ENCODE data around the gene RFTN1.
"Not testable (repeated sequence)": the region's sequence is repeated elsewhere in the genome, so short reads cannot be mapped to it uniquely, and the experiment has no call there.

Gene RFTN1

DNA sequence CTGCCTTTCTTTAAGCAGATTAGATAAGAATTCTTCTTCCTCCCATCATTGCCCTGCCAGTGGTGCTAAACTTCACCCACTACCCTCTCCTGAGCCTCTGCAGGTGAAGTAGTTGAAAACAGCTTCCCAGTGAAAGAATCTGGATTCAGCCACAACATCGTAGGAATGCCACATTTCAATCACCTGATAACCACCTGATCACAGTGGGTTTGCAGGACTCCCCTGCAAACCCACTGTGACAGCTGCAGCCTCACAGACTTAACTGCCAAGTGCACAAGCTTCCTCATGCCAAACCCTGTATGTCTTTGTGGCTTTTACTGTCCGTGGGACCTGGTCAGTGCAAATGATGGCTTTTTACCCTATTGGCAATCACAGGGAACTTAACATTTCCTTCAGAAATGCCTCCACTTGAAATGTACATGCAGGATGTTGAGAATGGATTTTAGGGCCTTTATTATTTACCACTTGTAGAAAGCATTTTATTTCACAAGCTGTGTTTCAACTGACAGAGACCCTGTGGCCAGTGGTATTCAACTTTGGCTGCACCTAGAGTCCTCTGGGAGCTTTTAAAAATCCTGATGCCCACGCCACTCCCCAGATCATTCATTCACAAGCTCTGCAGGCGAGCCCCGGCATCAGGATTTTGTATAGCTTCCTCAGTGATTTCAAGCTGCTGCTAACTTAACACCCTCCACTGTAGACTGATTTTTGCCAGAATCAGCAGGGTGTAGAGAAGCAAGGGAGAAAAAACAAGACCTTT, 199.4 kb downstream of the RFTN1 start:
- no peak for DNase-seq (ENCODE audit: extremely low read depth in 1 of 2, low read depth in 1 of 2)

GRCh38 chr3:16311960-16312451, 201.5 kb downstream of the RFTN1 start:
- DNase-seq (ENCODE audit: extremely low read depth in 1 of 2, low read depth in 1 of 2): no peak

- not testable (repeated sequence) for DNase-seq (ENCODE audit: extremely low read depth in 1 of 2, low read depth in 1 of 2)
Observed at GRCh38 chr3:16310486-16310885, 203.0 kb downstream of the RFTN1 start.

DNA sequence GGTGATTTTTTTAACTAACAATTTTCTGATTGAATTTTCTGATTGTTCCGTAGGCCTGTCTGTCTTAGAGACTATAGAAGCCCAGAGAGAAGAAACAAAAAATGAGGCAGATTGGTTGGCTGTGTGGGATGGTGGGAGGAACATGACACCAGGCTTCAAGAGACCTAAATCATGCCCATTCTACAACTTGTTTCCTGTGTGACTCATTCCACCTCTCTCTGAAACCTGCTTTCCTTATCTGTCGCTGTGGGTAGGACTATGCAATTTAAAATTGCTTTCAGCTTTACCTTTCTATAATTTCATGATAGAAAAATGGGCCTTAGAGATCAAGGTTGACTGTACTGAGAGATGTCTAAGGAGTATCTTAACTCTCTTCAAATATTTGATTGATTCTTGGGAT, 203.9 kb downstream of the RFTN1 start:
- DNase-seq (ENCODE audit: extremely low read depth in 1 of 2, low read depth in 1 of 2): no peak

DNA sequence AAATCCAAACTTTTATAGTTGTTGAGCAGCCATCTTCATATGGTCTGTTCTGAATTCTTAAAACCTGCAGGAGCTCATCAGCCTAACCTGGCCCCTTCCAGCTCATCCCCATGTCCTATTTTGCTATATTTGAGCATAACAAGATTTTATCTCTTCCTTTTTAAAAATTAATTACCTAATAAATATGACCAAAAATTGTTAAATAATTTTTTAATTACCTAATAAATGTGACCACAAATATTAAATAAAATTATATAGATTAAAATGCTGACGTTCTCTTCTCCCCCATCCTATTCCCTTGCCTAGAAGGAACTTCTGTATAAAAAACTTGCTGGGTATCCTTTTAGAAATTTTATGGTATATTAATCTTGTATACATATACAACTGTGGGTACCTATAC, 204.8 kb downstream of the RFTN1 start:
- no peak for DNase-seq (ENCODE audit: extremely low read depth in 1 of 2, low read depth in 1 of 2)

DNA sequence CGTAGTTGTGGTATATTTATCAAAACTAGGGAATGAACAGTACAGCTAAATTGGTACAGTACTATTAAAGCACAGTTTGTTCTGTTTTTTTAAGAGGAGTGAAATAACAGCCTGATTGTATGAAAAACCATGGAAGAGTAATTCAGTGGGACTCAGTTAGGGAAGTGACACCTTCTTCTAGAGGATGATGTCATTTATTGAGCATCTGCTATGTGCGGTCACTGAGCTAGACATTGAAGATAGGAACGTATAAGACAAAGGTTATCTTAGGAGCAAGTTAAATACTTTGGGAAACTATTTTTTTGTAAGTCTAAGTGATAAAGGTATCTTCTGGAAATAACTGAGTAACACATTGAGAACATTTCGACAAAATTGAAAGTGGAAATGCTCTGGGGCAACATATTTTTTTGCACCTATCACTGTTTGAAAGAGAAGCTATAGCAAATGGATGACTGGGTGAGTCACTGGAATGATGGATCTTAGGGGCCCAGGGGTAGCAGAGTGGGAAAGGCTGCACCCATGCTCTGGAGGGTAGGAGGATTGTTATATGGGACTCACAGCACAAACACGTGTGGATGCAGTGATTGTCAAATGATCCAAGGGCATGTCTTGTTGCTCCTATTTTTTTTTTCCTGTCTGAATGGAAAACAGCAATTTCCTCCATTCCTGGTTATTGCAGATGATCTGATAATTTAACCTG, 205.5 kb downstream of the RFTN1 start:
- no peak for DNase-seq (ENCODE audit: extremely low read depth in 1 of 2, low read depth in 1 of 2)

DNA sequence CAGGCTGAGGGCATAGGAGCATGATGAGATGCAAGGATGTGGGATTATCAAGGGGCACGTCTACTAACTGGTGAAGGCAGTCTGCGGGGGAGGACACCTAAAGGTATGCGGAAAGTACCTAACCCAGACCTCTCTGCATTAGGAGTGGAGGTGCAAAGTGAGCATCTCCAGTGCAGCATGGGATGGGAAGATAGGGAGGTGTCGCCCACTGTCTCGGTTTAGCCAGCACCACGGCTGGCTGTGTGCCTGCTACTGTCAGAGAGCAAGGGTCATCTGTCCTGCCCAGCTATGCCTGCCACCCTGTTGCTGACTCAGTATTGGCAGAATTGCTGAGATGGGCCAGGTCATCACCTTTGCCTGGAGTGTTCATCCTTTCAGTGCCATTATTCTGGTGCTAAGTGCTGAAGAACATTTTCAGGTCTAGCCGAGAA, 208.4 kb downstream of the RFTN1 start:
- DNase-seq (ENCODE audit: extremely low read depth in 1 of 2, low read depth in 1 of 2): no peak

DNA sequence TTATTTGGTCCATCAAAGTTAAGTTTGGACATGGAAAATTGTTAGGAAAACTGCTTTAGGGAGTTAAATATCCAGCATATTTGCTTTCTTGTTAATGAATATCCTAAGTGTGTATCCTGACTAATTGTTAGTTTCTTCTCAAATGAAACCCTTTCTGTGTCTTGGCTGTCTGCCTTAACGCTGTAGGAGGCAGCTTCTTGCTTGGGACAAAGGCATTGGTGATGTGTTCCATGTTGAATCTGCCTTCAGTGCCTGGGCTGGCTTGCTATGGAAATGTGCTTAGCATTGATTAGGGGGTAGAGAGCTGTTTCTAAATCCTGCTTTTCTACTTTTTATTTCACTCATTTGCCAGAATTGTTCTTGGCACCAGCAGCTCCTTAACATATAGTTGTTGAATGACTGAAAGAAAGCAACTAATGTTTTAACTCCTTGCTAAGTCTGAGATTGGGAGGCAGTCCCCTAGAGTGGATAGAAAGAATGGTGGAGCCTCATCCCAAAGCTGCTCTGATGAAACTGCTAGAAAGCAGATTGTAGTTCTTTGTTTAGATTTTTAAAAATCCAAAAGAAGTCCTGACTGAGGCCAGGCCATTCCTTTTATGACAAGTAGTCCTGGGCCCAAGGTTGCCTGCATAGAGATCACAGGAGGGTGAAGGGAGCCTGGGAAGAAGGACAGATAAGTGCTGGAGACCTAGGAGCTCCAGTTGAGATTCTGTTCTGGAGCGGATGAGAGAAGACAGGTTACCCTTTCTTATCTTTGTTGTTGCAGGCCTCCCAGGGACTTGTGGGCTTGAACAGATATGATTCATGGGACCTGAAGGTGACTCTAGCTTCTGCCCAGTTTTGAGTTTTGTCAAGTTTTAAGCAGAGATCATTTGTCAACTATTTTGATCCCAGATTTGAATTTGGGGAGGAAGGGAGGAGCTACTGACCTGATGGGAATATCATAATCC, 209.2 kb downstream of the RFTN1 start:
- DNase-seq (ENCODE audit: extremely low read depth in 1 of 2, low read depth in 1 of 2): no peak

- DNase-seq (ENCODE audit: extremely low read depth in 1 of 2, low read depth in 1 of 2): no peak
Observed at GRCh38 chr3:16303037-16303575, 210.4 kb downstream of the RFTN1 start.

DNA sequence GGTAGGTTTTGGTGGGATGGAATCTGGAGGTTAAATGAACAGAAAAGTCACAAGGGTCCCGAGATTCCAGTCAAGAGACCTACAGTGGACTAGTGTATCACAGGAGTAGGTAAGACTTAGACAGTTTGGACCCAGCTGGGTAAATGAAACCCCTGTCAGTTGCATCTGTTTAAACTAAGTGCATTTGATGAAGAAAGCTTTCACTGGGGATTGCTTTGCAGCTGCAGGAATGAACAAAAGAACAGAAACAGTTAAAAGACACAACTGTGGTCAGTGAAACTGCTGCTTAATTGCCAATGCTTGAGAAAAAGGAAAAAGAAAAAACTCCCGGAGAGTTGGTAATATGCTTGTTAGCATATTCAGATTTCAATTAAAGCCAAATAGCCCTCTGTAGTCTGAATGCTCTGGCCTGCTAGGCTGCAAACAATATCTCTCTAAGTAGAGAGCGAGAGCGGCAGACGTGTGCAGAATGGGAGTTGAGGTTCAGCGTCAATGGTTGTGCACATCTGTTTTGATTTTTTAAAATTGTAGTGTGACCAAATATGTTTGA, 211.3 kb downstream of the RFTN1 start:
- no peak for DNase-seq (ENCODE audit: extremely low read depth in 1 of 2, low read depth in 1 of 2)

DNA sequence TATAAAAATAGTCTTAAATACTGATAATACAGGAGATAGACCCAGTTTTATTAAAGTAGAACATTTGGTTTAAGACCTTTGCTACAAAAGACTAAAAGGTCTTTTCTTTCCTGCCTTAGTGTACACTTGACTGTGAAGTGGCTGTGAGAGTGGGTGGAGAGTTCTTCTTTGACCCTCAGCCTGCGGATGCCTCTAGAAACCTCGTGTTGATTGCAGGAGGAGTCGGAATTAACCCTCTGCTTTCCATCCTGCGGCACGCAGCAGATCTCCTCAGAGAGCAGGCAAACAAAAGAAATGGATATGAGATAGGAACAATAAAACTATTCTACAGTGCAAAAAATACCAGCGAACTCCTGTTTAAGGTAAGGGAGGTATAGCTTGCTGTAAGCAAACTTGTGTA, 212.0 kb downstream of the RFTN1 start:
- DNase-seq (ENCODE audit: extremely low read depth in 1 of 2, low read depth in 1 of 2): no peak

GRCh38 chr3:16300881-16301359, 212.6 kb downstream of the RFTN1 start:
- DNase-seq (ENCODE audit: extremely low read depth in 1 of 2, low read depth in 1 of 2): no peak

- no peak for DNase-seq (ENCODE audit: extremely low read depth in 1 of 2, low read depth in 1 of 2)
Observed at GRCh38 chr3:16300307-16300706, 213.2 kb downstream of the RFTN1 start.

GRCh38 chr3:16299746-16300145, 213.8 kb downstream of the RFTN1 start:
- no peak for DNase-seq (ENCODE audit: extremely low read depth in 1 of 2, low read depth in 1 of 2)

GRCh38 chr3:16298891-16299290, 214.6 kb downstream of the RFTN1 start:
- DNase-seq (ENCODE audit: extremely low read depth in 1 of 2, low read depth in 1 of 2): no peak

DNA sequence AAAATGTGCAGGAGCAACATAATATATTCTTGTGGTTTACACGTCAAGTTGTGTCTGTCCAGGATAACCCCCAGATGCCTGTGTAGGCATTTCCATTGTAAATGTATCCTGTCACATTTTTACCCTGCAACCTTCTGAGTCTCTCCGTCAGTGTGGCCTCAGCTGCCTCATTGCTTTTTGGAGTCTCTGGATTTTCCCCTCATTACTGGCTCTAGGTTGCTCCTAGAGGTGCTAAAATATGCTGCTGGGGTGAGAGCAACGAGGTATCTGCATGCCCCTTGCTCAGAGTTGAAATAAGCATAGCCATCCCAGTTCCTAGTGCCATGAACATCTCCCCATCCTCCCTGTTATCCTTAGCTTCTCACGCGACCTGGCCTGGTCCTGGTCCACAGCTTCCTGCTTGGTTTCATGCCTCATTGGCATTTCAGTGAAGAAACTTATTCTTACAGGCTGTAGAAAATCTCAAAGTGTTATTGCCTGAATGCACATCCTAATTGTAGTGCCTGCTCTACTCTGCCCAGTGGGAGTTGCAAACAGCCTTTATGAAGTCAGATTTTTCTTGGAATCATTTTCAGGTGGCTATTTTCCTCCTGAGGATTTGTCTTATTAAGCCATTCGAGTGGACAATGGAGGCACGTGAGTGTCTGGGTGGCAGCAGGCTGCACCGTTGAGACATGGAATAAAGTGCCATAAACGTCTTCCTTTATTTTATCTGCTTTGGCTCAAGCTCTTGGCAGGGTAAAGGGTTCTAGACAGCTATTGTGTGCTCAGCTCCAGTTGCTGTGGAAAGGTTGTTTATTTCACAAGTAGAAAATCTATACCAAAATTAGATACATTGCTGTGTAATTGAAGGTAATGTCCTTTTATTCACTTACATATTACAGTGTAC, 215.3 kb downstream of the RFTN1 start:
- DNase-seq (ENCODE audit: extremely low read depth in 1 of 2, low read depth in 1 of 2): no peak

DNA sequence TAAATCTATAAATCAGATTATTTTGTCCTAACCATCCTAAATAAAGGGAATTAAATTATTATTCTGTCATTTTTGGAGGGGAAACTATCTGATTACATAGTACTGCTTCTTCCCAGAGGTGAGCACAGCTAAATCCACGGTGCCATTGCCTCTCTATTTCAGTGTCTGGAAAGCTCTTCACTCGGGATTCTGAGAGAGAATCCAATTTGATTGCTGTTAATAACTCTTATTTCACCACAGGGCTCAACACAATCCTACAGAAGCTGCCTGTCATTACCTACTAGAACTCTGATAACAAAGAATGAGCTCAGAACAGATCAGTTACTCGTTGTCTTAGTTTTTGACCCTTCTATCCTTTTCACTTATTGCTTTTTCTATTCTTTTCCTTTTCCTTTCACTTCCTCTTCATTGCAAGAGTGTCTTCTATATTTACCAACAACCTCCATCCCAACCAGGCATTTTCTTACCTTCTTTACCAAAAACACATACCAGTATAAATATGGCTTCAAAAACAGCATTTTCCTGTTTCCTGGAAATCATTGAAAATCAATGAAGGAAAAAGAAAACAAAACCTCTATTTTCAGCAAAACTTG, 218.1 kb downstream of the RFTN1 start:
- no peak for DNase-seq (ENCODE audit: extremely low read depth in 1 of 2, low read depth in 1 of 2)

- no peak for DNase-seq (ENCODE audit: extremely low read depth in 1 of 2, low read depth in 1 of 2)
Observed at GRCh38 chr3:16294844-16295243, 218.7 kb downstream of the RFTN1 start.

DNA sequence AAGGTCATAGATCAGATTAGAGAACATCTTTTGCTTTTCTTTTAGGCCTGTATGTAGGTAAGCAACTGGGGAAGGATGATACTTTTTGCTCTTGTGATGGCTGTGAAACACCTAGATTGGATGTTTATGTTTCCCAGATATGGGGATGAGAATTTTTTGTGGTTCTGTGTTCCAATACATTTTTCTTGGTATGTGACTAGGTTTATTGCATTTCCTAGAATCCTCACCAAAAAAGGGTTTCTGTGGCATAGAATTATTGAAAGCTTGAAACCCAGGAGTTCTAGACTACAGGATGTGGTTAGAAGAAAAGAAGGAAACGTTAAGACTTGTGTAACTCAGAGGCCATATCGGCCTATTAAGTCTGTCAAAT, 222.7 kb downstream of the RFTN1 start:
- no peak for DNase-seq (ENCODE audit: extremely low read depth in 1 of 2, low read depth in 1 of 2)

Measured in activated CD8-positive, alpha-beta memory T cell treated with anti-CD3 and anti-CD28 coated beads for 1 hour (primary cell).